ENCODE measurements around the gene S100A2.
"Not testable (repeated sequence)": the region's sequence is repeated elsewhere in the genome, so short reads cannot be mapped to it uniquely, and the experiment has no call there.

- not testable (repeated sequence) for TF ChIP-seq CTCF (conservative IDR thresholded peaks at IDR 0.05; ENCODE audit: low read length); EZH2phosphoT487 (IDR thresholded peaks at IDR 0.05; ENCODE audit: borderline replicate concordance)
Observed at GRCh38 chr1:153562021-153562420, 3.6 kb downstream of the S100A2 start.
